Calu3 (cell line): ENCODE measurements around the gene SERINC5. TPM values are rescaled to one million over a fixed set of nuclear protein-coding genes. Genes with fewer than 3 reads are reported as not detected.

Source experiments
- BruUV-seq: library from RNA; stranded (reverse); fragments of 400-500 nt; replicated peaks from 2 replicates; lab custom pipeline; 2021; lab: Mats Ljungman, UMichigan
- CTCF ChIA-PET: fragments of 300-600 bp; sonication (Branson Sonifier 250); formaldehyde crosslinking; loops from one replicate; lab custom pipeline; 2022; ENCODE audit warnings: antibody characterized with exemption; lab: Charles Lee
- DNase-seq: peaks from one replicate; pipeline ENCODE4 v3.0.0; 2022
- H3K27ac Mint-ChIP-seq: one replicate; pipeline ENCODE4 v1.8.0; 2022; ENCODE audit warnings: mixed read lengths; ENCODE audit not compliant: unreplicated experiment
- H3K27me3 Mint-ChIP-seq: one replicate; pipeline ENCODE4 v1.8.0; 2022; ENCODE audit warnings: mixed read lengths; ENCODE audit not compliant: unreplicated experiment
- H3K36me3 Mint-ChIP-seq: one replicate; pipeline ENCODE4 v1.8.0; 2022; ENCODE audit warnings: mild to moderate bottlenecking, moderate library complexity, mixed read lengths; ENCODE audit not compliant: insufficient read depth, unreplicated experiment
- H3K4me1 Mint-ChIP-seq: one replicate; pipeline ENCODE4 v1.8.0; 2022; ENCODE audit warnings: mild to moderate bottlenecking, low read depth, mixed read lengths; ENCODE audit not compliant: unreplicated experiment
- H3K4me3 Mint-ChIP-seq: one replicate; pipeline ENCODE4 v1.8.0; 2022; ENCODE audit warnings: mild to moderate bottlenecking, low read depth, moderate library complexity, mixed read lengths; ENCODE audit not compliant: unreplicated experiment
- H3K9me3 Mint-ChIP-seq: one replicate; pipeline ENCODE4 v1.8.0; 2022; ENCODE audit warnings: low read depth, mixed read lengths; ENCODE audit not compliant: unreplicated experiment
- intact Hi-C: fragments of 100-400 bp; cut with micrococcal nuclease; formaldehyde crosslinking; loops from one replicate; pipeline ENCODE4 v1.10.0; 2022; ENCODE audit not compliant: unreplicated experiment
- total RNA-seq: library from RNA; stranded (reverse); gene quantifications from 2 replicates; pipeline ENCODE4 v1.2.3, GENCODE V29; 2022
- TF ChIP-seq, protein P1 (sequence below): fragments of 200-600 bp; IDR thresholded peaks from one replicate; pipeline ENCODE4 v1.8.0; 2022; ENCODE audit warnings: antibody characterized with exemption; ENCODE audit not compliant: unreplicated experiment

SERINC5 gene
- total RNA-seq, 1 experiment from 2014 or later: 47.0 TPM

DNA sequence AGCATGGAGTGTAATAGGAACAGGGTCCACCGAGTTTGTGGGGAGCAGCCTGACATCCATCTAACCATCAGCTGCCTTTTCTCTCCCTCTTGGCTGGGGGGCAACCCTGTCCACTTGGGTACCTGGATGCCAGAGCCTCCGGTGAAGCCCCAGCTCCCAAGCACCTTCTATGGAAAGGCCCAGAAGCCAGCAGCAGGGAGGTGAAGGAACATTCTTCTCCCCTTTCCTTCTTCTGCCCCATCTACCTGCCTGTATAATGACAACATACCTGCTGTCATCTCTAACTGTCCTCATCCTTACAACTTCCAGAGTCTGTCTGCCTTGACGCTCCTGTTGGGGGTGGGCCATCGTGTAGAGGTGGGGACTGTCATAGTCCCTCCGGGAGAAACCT is 187.6 kb downstream of the SERINC5 start:
- TF ChIP-seq, protein P1, sequence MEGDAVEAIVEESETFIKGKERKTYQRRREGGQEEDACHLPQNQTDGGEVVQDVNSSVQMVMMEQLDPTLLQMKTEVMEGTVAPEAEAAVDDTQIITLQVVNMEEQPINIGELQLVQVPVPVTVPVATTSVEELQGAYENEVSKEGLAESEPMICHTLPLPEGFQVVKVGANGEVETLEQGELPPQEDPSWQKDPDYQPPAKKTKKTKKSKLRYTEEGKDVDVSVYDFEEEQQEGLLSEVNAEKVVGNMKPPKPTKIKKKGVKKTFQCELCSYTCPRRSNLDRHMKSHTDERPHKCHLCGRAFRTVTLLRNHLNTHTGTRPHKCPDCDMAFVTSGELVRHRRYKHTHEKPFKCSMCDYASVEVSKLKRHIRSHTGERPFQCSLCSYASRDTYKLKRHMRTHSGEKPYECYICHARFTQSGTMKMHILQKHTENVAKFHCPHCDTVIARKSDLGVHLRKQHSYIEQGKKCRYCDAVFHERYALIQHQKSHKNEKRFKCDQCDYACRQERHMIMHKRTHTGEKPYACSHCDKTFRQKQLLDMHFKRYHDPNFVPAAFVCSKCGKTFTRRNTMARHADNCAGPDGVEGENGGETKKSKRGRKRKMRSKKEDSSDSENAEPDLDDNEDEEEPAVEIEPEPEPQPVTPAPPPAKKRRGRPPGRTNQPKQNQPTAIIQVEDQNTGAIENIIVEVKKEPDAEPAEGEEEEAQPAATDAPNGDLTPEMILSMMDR: no peak
- Mint-ChIP-seq H3K4me1 (no peaks in the 10 kb centered on the region), H3K27ac (no peak overlapping the region), H3K4me3 (no peak overlapping the region), H3K27me3 (peaks cover 33% of the 10 kb centered on the region), H3K36me3 (no peaks in the 10 kb centered on the region), H3K9me3 (no peaks in the 10 kb centered on the region)
- BruUV-seq: no TSS peak
- no peak for DNase-seq
- intact Hi-C loops: no loop called here
- CTCF ChIA-PET: no interaction called here

DNA sequence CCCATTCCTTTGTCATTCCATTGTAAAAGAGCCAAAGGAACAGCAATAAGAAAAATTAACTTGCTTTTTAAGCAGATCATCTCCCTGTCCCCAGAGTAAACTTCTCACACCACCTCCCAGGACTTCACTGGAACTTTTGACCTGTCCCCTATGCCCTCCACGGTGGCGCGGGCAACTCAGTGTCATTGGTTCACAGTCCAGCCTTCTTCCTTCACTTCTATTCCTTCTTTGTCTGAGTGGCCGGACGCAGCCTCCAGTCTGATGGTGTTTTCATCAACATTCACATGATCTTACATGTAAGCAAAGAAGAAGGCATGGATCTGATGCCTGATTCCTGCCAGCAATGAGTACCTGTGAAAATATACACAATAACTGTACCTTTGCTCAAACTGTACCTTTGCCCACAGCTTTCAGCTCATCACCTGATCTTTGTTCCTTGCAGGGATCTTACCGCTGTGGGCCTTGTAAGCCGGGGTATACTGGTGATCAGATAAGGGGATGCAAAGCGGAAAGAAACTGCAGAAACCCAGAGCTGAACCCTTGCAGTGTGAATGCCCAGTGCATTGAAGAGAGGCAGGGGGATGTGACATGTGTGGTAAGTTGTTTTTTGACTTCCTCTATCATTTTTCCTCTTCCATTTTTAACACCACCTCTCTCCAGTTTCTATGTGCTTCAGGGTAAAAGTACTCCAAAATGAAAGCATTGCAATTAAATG is 188.2 kb downstream of the SERINC5 start:
- Mint-ChIP-seq H3K4me1 (no peaks in the 10 kb centered on the region), H3K4me3 (no peak overlapping the region), H3K27ac (no peak overlapping the region), H3K27me3 (peaks cover 31% of the 10 kb centered on the region), H3K9me3 (no peaks in the 10 kb centered on the region), H3K36me3 (no peaks in the 10 kb centered on the region)
- CTCF ChIA-PET: no interaction called here
- intact Hi-C loops: no loop called here
- DNase-seq: no peak
- TF ChIP-seq, protein P1: no peak
- BruUV-seq: no TSS peak

DNA sequence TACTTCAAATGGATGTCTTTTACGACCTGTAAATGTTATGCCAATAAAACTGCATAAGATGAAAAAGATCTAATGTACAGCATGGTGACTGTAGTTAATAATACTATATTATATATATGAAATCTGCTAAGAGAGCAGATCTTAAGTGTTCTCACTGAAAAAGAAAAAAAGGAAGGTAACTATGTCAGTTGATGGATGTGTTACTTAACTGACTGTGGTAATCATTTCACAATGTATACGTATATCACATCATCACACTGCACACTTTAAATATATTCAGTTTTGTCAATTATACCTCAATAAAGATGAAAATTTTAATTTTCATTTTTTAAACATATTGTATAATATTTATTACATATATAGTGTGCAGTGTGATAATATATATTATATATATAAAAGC is 188.8 kb downstream of the SERINC5 start:
- peaks cover 24% of the 10 kb centered on the region for H3K27me3 Mint-ChIP-seq

DNA sequence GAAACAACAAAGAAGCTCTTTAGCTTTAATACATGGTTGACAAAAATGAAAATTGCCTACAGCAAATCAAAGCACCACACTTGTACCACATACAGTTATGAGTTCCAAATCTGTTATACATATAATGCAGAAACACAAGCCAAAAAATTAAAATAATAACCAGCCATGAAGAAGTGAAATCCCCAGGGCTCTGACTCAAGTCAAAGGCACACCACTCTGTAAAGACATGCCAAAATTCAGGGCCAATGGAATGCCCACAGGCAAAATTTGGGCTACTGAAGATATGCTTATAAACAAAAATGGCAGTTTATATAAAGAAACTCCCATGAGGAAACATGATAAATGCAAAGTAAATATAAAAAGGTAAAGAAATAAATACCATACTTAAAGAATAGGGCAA is 191.7 kb downstream of the SERINC5 start:
- Mint-ChIP-seq H3K27me3 (peaks cover 22% of the 10 kb centered on the region), H3K36me3 (no peaks in the 10 kb centered on the region), H3K4me1 (no peaks in the 10 kb centered on the region), H3K9me3 (no peaks in the 10 kb centered on the region), H3K27ac (no peak overlapping the region), H3K4me3 (no peak overlapping the region)
- intact Hi-C loops: no loop called here
- TF ChIP-seq, protein P1: no peak
- no TSS peak for BruUV-seq
- CTCF ChIA-PET: no interaction called here
- no peak for DNase-seq

More for the DNA sequence above, 188.8 kb downstream of the SERINC5 start:
- H3K4me1 Mint-ChIP-seq: no peaks in the 10 kb centered on the region
- no peak for DNase-seq
- BruUV-seq: no TSS peak
- intact Hi-C loops: no loop called here
- H3K36me3 Mint-ChIP-seq: no peaks in the 10 kb centered on the region
- no peaks in the 10 kb centered on the region for H3K9me3 Mint-ChIP-seq
- TF ChIP-seq, protein P1: no peak
- no peak overlapping the region for H3K4me3 Mint-ChIP-seq
- H3K27ac Mint-ChIP-seq: no peak overlapping the region
- CTCF ChIA-PET: no interaction called here

Other genes starting within 250 kb of the SERINC5 start
- 0.52 and 1.3 TPM in 2 replicates for gene THBS4, start 220.7 kb downstream of the SERINC5 start, total RNA-seq
- gene SPZ1, start 64.0 kb upstream of the SERINC5 start, total RNA-seq: not detected in 2 replicates
- gene ZFYVE16, start 152.0 kb upstream of the SERINC5 start, total RNA-seq: 39.3 and 52.7 TPM in 2 replicates
- gene FAM151B, start 232.1 kb upstream of the SERINC5 start, total RNA-seq: 1.3 and 2.0 TPM in 2 replicates